ENCODE results near the gene CFAP300. TPM values are rescaled to one million over a fixed set of nuclear protein-coding genes. Genes with fewer than 3 reads are reported as not detected.

Gene CFAP300
- total RNA-seq, 2 experiments from 2014 or later, result not detected

DNA sequence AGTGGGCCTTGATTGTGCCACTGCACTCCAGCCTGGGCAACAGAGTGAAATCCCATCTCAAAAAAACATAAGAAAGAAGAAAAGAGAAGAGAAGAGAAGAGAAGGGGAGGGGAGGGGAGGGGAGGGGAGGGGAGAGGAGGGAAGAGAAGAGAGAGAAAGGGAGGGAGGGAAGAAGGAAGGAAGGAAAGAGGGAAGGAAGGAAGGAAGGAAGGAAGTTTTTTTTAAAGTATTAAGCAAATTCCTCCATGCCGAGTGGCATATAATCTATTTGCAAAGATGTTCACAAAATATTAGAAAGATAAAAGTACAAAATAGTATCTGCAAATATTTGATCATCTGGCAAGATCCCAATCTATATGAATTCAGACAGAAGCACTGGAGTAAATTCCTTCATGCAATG lies 10.5 kb upstream of the CFAP300 start:
- peaks cover 4% of the 10 kb centered on the region for H3K27me3 Mint-ChIP-seq
- CTCF ChIA-PET, result no interaction called here
- H3K36me3 Mint-ChIP-seq (ENCODE audit: low read depth), result no peaks in the 10 kb centered on the region
- DNase-seq, result no peak
- H3K4me1 Mint-ChIP-seq, result no peaks in the 10 kb centered on the region
- POLR2A ChIA-PET, result no interaction called here
- no peaks in the 10 kb centered on the region for H3K9me3 Mint-ChIP-seq
- H3K4me3 Mint-ChIP-seq, result no peak overlapping the region
- no peak overlapping the region for H3K27ac Mint-ChIP-seq

GRCh38 chr11:102046841-102047240 lies 396 bp upstream of the CFAP300 start:
- H3K27ac Mint-ChIP-seq, result no peak overlapping the region
- no peaks in the 10 kb centered on the region for H3K9me3 Mint-ChIP-seq
- DNase-seq, result no peak
- H3K4me1 Mint-ChIP-seq, result peaks cover 9% of the 10 kb centered on the region
- POLR2A ChIA-PET, result no interaction called here
- no peaks in the 10 kb centered on the region for H3K36me3 Mint-ChIP-seq (ENCODE audit: low read depth)
- H3K27me3 Mint-ChIP-seq, result peaks cover 20% of the 10 kb centered on the region
- no peak overlapping the region for H3K4me3 Mint-ChIP-seq
- CTCF ChIA-PET, result interaction anchor here (0.7 kb wide), 1 partner anchor 23 kb away, joined by 3 read pairs; no protein-coding TSS in a partner anchor

DNA sequence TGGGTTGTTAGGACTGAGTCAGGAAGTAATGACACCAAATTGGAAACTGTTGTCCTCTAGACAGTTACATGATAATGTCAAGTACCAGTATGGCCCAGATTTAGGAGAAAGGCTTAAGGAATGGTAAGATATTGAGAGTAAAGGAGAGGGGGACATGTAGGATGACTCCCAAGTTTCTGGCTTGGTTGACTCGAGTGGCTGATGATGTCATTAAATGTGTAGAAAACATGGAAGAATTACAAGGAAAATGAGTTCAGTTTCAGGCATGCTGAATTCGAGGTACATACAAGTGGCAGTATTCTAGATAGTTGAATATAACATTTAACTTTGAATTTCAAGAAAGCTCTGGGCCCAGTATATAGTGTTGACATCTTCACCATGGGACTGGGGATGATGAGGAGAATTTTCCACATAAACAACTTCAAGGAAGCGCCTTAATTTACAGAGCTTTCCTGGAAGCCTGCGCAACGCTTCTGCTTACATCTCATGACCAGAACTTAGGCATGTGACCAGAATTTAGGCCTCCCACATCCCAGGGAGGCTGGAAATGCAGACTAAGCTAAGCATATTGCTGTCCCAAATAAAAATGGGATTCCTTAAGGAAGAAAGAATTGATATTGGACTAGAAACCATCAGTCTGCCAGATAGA lies 3.8 kb downstream of the CFAP300 start:
- H3K4me3 Mint-ChIP-seq, result no peak overlapping the region
- DNase-seq, result no peak
- H3K36me3 Mint-ChIP-seq (ENCODE audit: low read depth), result no peaks in the 10 kb centered on the region
- H3K4me1 Mint-ChIP-seq, result peaks cover 9% of the 10 kb centered on the region
- POLR2A ChIA-PET, result no interaction called here
- CTCF ChIA-PET, result no interaction called here
- H3K27ac Mint-ChIP-seq, result no peak overlapping the region
- H3K27me3 Mint-ChIP-seq, result peaks cover 19% of the 10 kb centered on the region
- H3K9me3 Mint-ChIP-seq, result no peaks in the 10 kb centered on the region

- DNase-seq, result no peak
- Mint-ChIP-seq H3K9me3 (no peaks in the 10 kb centered on the region), H3K27me3 (peaks cover 11% of the 10 kb centered on the region), H3K27ac (no peak overlapping the region), H3K4me1 (no peaks in the 10 kb centered on the region), H3K36me3 (ENCODE audit: low read depth) (no peaks in the 10 kb centered on the region), H3K4me3 (no peak overlapping the region)
- ChIA-PET POLR2A (no interaction called here), CTCF (no interaction called here)
Measured at GRCh38 chr11:102061276-102061675, 14.0 kb downstream of the CFAP300 start.

- Mint-ChIP-seq H3K9me3 (no peaks in the 10 kb centered on the region), H3K4me3 (no peak overlapping the region), H3K27me3 (peaks cover 11% of the 10 kb centered on the region), H3K27ac (no peak overlapping the region), H3K36me3 (ENCODE audit: low read depth) (no peaks in the 10 kb centered on the region), H3K4me1 (no peaks in the 10 kb centered on the region)
- ChIA-PET CTCF (no interaction called here), POLR2A (no interaction called here)
- no peak for DNase-seq
Measured at GRCh38 chr11:102062106-102062505, 14.9 kb downstream of the CFAP300 start.

DNA sequence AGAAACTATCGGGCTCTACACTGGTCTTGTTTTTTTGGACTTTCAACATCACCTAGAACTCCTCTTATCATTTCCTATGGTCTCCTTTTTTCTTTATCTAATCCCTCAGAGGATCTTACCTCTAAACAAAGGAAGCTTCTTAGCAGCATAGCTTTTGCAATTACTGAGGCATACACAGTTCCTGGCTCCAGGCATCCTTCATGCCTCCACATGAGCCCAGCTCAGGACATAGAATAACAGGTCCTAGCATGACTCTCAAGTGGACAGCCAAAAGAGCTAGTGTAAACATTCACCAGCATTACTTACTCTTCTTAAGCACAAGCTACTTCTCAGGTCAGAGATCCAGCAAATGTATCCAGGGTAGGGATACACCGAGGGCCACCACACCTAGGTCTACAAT lies 17.1 kb downstream of the CFAP300 start:
- POLR2A ChIA-PET, result no interaction called here
- CTCF ChIA-PET, result interaction anchor here (0.5 kb wide), 1 partner anchor 22 kb away, joined by 4 read pairs; no protein-coding TSS in a partner anchor

GRCh38 chr11:102070766-102071165 lies 23.5 kb downstream of the CFAP300 start:
- peaks cover 17% of the 10 kb centered on the region for H3K9me3 Mint-ChIP-seq
- no peak overlapping the region for H3K27ac Mint-ChIP-seq
- CTCF ChIA-PET, result no interaction called here
- no peaks in the 10 kb centered on the region for H3K27me3 Mint-ChIP-seq
- POLR2A ChIA-PET, result no interaction called here
- no peaks in the 10 kb centered on the region for H3K36me3 Mint-ChIP-seq (ENCODE audit: low read depth)
- DNase-seq, result no peak
- no peaks in the 10 kb centered on the region for H3K4me1 Mint-ChIP-seq
- H3K4me3 Mint-ChIP-seq, result no peak overlapping the region

More for the DNA sequence above, 17.1 kb downstream of the CFAP300 start:
- no peak for DNase-seq
- Mint-ChIP-seq H3K27ac (no peak overlapping the region), H3K4me1 (no peaks in the 10 kb centered on the region), H3K27me3 (peaks cover 11% of the 10 kb centered on the region), H3K36me3 (ENCODE audit: low read depth) (no peaks in the 10 kb centered on the region), H3K4me3 (no peak overlapping the region), H3K9me3 (no peaks in the 10 kb centered on the region)

DNA sequence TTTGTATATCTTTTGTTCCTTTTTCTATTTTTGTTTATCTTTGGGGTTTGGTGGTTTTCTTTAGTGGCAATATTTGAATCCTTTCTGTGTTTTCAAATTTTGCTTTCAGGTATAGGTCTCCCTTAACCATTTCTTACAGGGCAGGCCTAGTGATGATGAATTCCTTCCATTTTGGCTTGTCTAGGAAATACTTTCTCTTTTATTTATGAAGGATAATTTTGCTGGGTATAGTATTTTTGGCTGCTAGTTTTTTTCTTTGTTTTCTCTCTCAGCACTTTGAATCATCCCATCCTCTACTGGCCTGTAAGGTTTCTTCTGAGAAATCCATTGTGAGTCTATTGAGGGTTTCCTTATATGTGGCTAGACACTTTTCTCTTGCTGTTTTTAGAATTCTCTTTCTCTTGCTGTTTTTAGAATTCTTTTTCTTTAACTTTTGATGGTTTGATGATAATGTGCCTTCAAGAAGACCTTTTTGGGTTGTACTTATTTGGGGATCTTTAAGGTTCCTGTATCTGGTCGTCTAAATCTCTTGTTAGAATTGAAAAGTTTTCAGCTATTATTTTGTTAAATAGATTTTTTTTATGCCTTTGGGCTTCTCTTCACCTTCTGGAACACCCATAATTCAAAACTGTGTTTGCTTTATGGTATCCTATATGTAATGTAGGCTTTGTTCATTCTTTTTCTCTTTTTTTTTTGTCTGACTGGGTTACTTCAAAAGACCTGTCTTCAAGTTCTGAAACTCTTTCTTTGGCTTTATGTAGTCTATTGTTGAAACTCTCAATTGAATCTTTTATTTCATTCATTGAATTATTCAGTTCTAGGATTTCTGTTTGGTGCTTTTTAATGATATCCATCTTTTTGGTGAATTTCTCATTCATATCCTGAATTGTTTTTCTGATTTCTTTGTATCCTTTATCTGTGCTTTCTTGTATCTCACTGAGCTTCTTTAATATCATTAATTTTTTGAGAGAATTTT lies 24.5 kb downstream of the CFAP300 start:
- ChIA-PET CTCF (no interaction called here), POLR2A (no interaction called here)
- no peaks in the 10 kb centered on the region for H3K4me1 Mint-ChIP-seq
- peaks cover 17% of the 10 kb centered on the region for H3K9me3 Mint-ChIP-seq
- no peak overlapping the region for H3K4me3 Mint-ChIP-seq
- H3K27ac Mint-ChIP-seq, result no peak overlapping the region
- no peaks in the 10 kb centered on the region for H3K36me3 Mint-ChIP-seq (ENCODE audit: low read depth)
- DNase-seq, result no peak
- H3K27me3 Mint-ChIP-seq, result no peaks in the 10 kb centered on the region

DNA sequence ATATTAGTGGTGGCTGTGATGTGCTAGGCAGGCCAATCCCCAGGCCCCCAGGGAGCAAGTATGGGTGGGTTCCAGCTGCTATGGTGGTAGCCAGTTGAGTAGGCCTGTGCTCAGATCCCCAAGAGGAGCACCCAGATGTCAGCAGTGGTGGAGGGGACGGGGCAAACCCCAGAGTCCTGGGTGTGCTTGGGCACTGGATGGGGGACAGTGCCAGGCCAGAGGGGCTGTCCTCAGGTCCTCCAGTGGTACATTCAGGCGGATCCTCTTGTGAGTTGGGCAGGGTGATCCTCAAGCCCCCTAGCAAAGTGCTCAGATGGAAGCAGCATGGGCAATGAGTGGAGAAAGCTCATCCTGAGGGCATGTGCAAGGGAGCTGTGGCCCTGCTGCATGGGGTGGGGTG lies 26.0 kb downstream of the CFAP300 start:
- H3K9me3 Mint-ChIP-seq, result peaks cover 17% of the 10 kb centered on the region
- no peaks in the 10 kb centered on the region for H3K4me1 Mint-ChIP-seq
- H3K27ac Mint-ChIP-seq, result no peak overlapping the region
- no peak overlapping the region for H3K4me3 Mint-ChIP-seq
- H3K36me3 Mint-ChIP-seq (ENCODE audit: low read depth), result no peaks in the 10 kb centered on the region
- CTCF ChIA-PET, result no interaction called here
- POLR2A ChIA-PET, result no interaction called here
- no peak for DNase-seq
- no peaks in the 10 kb centered on the region for H3K27me3 Mint-ChIP-seq

DNA sequence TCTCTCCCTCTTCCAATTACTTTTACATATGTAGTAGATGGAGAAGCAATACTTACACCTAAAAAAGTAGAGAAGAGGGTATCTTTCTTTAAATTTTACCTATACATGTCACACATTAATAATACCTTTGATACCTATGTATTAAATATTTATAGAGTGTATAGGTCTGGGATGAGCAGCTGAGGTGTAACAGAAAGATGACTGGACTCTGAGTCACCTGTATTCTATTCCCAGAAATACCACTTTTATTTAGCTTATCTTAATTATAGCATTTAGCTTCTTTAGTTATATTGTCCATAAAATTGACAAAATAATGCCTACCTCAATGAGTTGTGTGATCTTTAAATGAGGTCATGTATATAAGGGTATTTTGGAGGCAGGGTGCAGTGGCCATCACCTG lies 32.4 kb downstream of the CFAP300 start:
- Mint-ChIP-seq H3K9me3 (no peaks in the 10 kb centered on the region), H3K27ac (no peak overlapping the region), H3K4me3 (no peak overlapping the region), H3K36me3 (ENCODE audit: low read depth) (no peaks in the 10 kb centered on the region), H3K27me3 (peaks cover under 1% of the 10 kb centered on the region), H3K4me1 (no peaks in the 10 kb centered on the region)
- ChIA-PET POLR2A (no interaction called here), CTCF (no interaction called here)
- no peak for DNase-seq

DNA sequence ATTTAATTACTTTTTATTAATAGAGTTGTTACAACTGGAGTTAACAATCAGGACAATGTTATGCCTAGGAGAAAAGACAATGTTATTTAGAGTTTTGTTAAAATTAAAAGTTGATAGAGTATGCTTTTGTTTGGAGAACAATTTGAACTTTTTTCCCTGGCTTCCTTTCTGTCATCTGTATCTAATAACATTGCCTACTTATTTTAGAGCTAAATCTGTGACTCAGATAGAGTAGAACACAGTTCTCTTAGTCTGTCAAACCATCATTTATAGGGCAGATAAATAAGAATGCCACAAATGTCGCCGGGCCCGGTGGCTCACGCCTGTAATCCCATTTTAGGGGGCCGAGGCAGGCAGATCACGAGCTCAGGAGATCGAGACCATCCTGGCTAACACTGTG lies 34.1 kb downstream of the CFAP300 start:
- Mint-ChIP-seq H3K36me3 (ENCODE audit: low read depth) (no peaks in the 10 kb centered on the region), H3K4me3 (no peak overlapping the region), H3K27ac (no peak overlapping the region), H3K4me1 (no peaks in the 10 kb centered on the region), H3K9me3 (no peaks in the 10 kb centered on the region), H3K27me3 (peaks cover 2% of the 10 kb centered on the region)
- no peak for DNase-seq
- CTCF ChIA-PET, result no interaction called here
- POLR2A ChIA-PET, result no interaction called here

GRCh38 chr11:102085864-102086551 lies 38.8 kb downstream of the CFAP300 start:
- DNase-seq, result no peak
- peaks cover 4% of the 10 kb centered on the region for H3K27me3 Mint-ChIP-seq
- no peaks in the 10 kb centered on the region for H3K36me3 Mint-ChIP-seq (ENCODE audit: low read depth)
- H3K4me1 Mint-ChIP-seq, result no peaks in the 10 kb centered on the region
- no peak overlapping the region for H3K4me3 Mint-ChIP-seq
- H3K27ac Mint-ChIP-seq, result no peak overlapping the region
- ChIA-PET CTCF (no interaction called here), POLR2A (no interaction called here)
- no peaks in the 10 kb centered on the region for H3K9me3 Mint-ChIP-seq

- CTCF ChIA-PET, result no interaction called here
- H3K27ac Mint-ChIP-seq, result no peak overlapping the region
- DNase-seq, result no peak
- H3K36me3 Mint-ChIP-seq (ENCODE audit: low read depth), result no peaks in the 10 kb centered on the region
- H3K4me1 Mint-ChIP-seq, result no peaks in the 10 kb centered on the region
- no peaks in the 10 kb centered on the region for H3K9me3 Mint-ChIP-seq
- no peak overlapping the region for H3K4me3 Mint-ChIP-seq
- H3K27me3 Mint-ChIP-seq, result no peaks in the 10 kb centered on the region
- POLR2A ChIA-PET, result no interaction called here
Measured at GRCh38 chr11:102097186-102097585, 49.9 kb downstream of the CFAP300 start.

Measured in activated CD4-positive, alpha-beta memory T cell treated with anti-CD3 and anti-CD28 coated beads, Interleukin-2, amount 10 ng/mL, durations not matched to agents 7 days and 5 days (primary cell).